IMR-90 (cell line): ENCODE measurements around the gene GLT1D1.
"Not testable (repeated sequence)": the region's sequence is repeated elsewhere in the genome, so short reads cannot be mapped to it uniquely, and the experiment has no call there.

Experiments used
- CEBPB ChIP-seq: IDR thresholded peaks from 2 replicates; pipeline ENCODE4 v1.6.1; 2012; ENCODE audit warnings: low read depth, low read length, improper control_type of control experiment
- FOS ChIP-seq: fragments of 150-350 bp; IDR thresholded peaks from 2 replicates; pipeline ENCODE4 v1.6.1; 2016; ENCODE audit warnings: low read depth, low read length
- TF ChIP-seq, protein P1 (sequence below): conservative IDR thresholded peaks from 2 replicates; pipeline ENCODE4 v1.5.1; 2012; ENCODE audit warnings: mild to moderate bottlenecking, low read depth, low read length, improper control_type of control experiment

- TF ChIP-seq, protein P1, sequence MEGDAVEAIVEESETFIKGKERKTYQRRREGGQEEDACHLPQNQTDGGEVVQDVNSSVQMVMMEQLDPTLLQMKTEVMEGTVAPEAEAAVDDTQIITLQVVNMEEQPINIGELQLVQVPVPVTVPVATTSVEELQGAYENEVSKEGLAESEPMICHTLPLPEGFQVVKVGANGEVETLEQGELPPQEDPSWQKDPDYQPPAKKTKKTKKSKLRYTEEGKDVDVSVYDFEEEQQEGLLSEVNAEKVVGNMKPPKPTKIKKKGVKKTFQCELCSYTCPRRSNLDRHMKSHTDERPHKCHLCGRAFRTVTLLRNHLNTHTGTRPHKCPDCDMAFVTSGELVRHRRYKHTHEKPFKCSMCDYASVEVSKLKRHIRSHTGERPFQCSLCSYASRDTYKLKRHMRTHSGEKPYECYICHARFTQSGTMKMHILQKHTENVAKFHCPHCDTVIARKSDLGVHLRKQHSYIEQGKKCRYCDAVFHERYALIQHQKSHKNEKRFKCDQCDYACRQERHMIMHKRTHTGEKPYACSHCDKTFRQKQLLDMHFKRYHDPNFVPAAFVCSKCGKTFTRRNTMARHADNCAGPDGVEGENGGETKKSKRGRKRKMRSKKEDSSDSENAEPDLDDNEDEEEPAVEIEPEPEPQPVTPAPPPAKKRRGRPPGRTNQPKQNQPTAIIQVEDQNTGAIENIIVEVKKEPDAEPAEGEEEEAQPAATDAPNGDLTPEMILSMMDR = not testable (repeated sequence)
- not testable (repeated sequence) for TF ChIP-seq CEBPB, FOS
Observed at GRCh38 chr12:128805406-128805805, 47.9 kb upstream of the GLT1D1 start.
